Testis (tissue), 3 donors: ENCODE results near the gene B3GALT4. TPM values are rescaled to one million over a fixed set of nuclear protein-coding genes. Genes with fewer than 3 reads are reported as not detected.
"Not testable (repeated sequence)": the region's sequence is repeated elsewhere in the genome, so short reads cannot be mapped to it uniquely, and the experiment has no call there.

Experiments used
- DNase-seq: peaks from one replicate; pipeline ENCODE4 v3.0.0-alpha.2; 2019
- H3K27ac ChIP-seq, 2 donors: fragments of 200-600 bp; sonication (generic); one replicate each; pipeline ENCODE4 v1.5.1; 2019
- H3K27me3 ChIP-seq: fragments of 200-600 bp; sonication (generic); one replicate; pipeline ENCODE4 v1.5.1; 2019
- H3K36me3 ChIP-seq: fragments of 200-600 bp; sonication (generic); one replicate; pipeline ENCODE4 v1.5.1; 2017; ENCODE audit warnings: low read depth; ENCODE audit errors: missing control alignments
- H3K4me1 ChIP-seq: fragments of 200-600 bp; sonication (generic); one replicate; pipeline ENCODE4 v1.5.1; 2019
- H3K4me3 ChIP-seq, 2 donors: fragments of 200-600 bp; sonication (generic); one replicate each; pipeline ENCODE4 v1.5.1; 2017 to 2019
- H3K9me3 ChIP-seq: fragments of 200-600 bp; sonication (generic); one replicate; pipeline ENCODE4 v1.5.1; 2017
- CTCF ChIP-seq, 3 experiments: fragments of 450-650 bp in 2 of 3; fragments of 200-600 bp in 1 of 3; sonication (generic) in 1 of 3; IDR thresholded peaks; one replicate each; pipeline ENCODE4 v1.5.1; 2016 to 2019; ENCODE audit warnings: antibody characterized with exemption in 3 of 3, mild to moderate bottlenecking in 2 of 3, moderate library complexity in 1 of 3
- POLR2A ChIP-seq: fragments of 450-650 bp; IDR thresholded peaks from one replicate; pipeline ENCODE4 v1.6.1; 2017; ENCODE audit warnings: antibody characterized with exemption, mild to moderate bottlenecking, moderate library complexity
- WGBS, 2 donors: methylation state at CpG; one replicate each; pipeline ENCODE4 v1.1.5; 2018; 5-methylcytosine and 5-hydroxymethylcytosine counted together
- intact Hi-C: fragments of 100-400 bp; cut with DNase I; formaldehyde crosslinking; loops from one replicate; pipeline ENCODE4 v1.15.1; 2023; ENCODE audit warnings: low total_unique reads
- polyA plus RNA-seq: library from polyadenylated mRNA; stranded (reverse); fragments of 350-450 nt; fragmentation: Illumina TruSeq; extraction: RNeasy Lipid Tissue Mini Kit (QIAGEN cat#74804); gene quantifications from one replicate; pipeline ENCODE4 v1.2.3, GENCODE V29; 2014; ENCODE audit warnings: low read depth, low replicate concordance; ENCODE audit not compliant: insufficient read depth
- total RNA-seq, 2 donors: library from RNA; depleted of rRNA; stranded (reverse); fragments of >200 nt; gene quantifications; one replicate each; pipeline ENCODE4 v1.2.3, GENCODE V29; 2016

The B3GALT4 gene
- total and polyA plus RNA-seq, 3 donors from 2014 or later, result 18.0 to 55.4 (median 18.3) TPM

- intact Hi-C loops, result loop anchor here (2.0 kb wide), 1 partner anchor 15 kb away; the partner anchor contains the start of genes PFDN6 and WDR46
- Histone ChIP-seq H3K4me1 (peaks cover 32% of the 10 kb centered on the region), H3K9me3 (no peaks in the 10 kb centered on the region), H3K27me3 (no peaks in the 10 kb centered on the region), H3K27ac (no peak overlapping the region), H3K4me3 (no peak overlapping the region), H3K36me3 (no peaks in the 10 kb centered on the region)
- TF ChIP-seq CTCF (IDR thresholded peaks at IDR 0.05) (no peak), POLR2A (no peak)
- 69 to 71% methylated on average over 14 of the region's 14 CpGs for WGBS, 2 donors
- no peak for DNase-seq
These were observed 2.7 kb upstream of the B3GALT4 start for GRCh38 chr6:33273924-33274902.

- intact Hi-C loops, result not testable (repeated sequence)
These were observed 935 bp upstream of the B3GALT4 start for GRCh38 chr6:33275795-33276580.

GRCh38 chr6:33276581-33276863 lies 401 bp upstream of the B3GALT4 start:
- no peaks in the 10 kb centered on the region for H3K27me3 ChIP-seq
- intact Hi-C loops, result no loop called here
- H3K4me3 ChIP-seq, result peak overlapping the region; percentile 60 to 81
- H3K36me3 ChIP-seq, result no peaks in the 10 kb centered on the region
- DNase-seq, result no peak
- TF ChIP-seq CTCF (IDR thresholded peaks at IDR 0.05), result no peak
- peak overlapping the region; percentile 79 to 87 for H3K27ac ChIP-seq
- H3K4me1 ChIP-seq, result peaks cover 27% of the 10 kb centered on the region
- no peaks in the 10 kb centered on the region for H3K9me3 ChIP-seq

More at GRCh38 chr6:33275795-33276580, 935 bp upstream of the B3GALT4 start:
- not testable (repeated sequence) for H3K4me3 ChIP-seq, H3K36me3 ChIP-seq, DNase-seq, H3K9me3 ChIP-seq, H3K27me3 ChIP-seq
- peaks cover 27% of the 10 kb centered on the region for H3K4me1 ChIP-seq
- 62 to 72% methylated on average over 16 of the region's 16 CpGs for WGBS, 2 donors
- peak overlapping the region; percentile 79 to 87 for H3K27ac ChIP-seq

GRCh38 chr6:33277663-33278391 lies 904 bp downstream of the B3GALT4 start:
- Histone ChIP-seq H3K9me3 (no peaks in the 10 kb centered on the region), H3K4me1 (peaks cover 25% of the 10 kb centered on the region), H3K27ac (peak overlapping the region; percentile 79 to 87), H3K4me3 (peak overlapping the region; percentile 60 to 81), H3K27me3 (no peaks in the 10 kb centered on the region), H3K36me3 (no peaks in the 10 kb centered on the region)
- TF ChIP-seq POLR2A (no peak), CTCF (IDR thresholded peaks at IDR 0.05) (no peak)
- 56 to 62% methylated on average over 10 to 38 of the region's 39 CpGs for WGBS, 2 donors
- DNase-seq, result no peak
- intact Hi-C loops, result no loop called here

GRCh38 chr6:33278392-33278741 lies 1.4 kb downstream of the B3GALT4 start:
- TF ChIP-seq POLR2A (no peak), CTCF (IDR thresholded peaks at IDR 0.05) (no peak)
- H3K36me3 ChIP-seq, result no peaks in the 10 kb centered on the region
- no peak for DNase-seq
- H3K4me1 ChIP-seq, result peaks cover 20% of the 10 kb centered on the region
- no peaks in the 10 kb centered on the region for H3K27me3 ChIP-seq
- H3K4me3 ChIP-seq, result peak overlapping the region in 1 of 2 donors; percentile 81
- no peaks in the 10 kb centered on the region for H3K9me3 ChIP-seq
- WGBS, 2 donors, result 79 to 85% methylated on average over 4 to 9 of the region's 9 CpGs
- H3K27ac ChIP-seq, result peak overlapping the region in 1 of 2 donors; percentile 79
- intact Hi-C loops, result no loop called here
